HepG2 (cell line): ENCODE data around the gene DGCR6. TPM values are rescaled to one million over a fixed set of nuclear protein-coding genes. Genes with fewer than 3 reads are reported as not detected.
"Not testable (repeated sequence)": the region's sequence is repeated elsewhere in the genome, so short reads cannot be mapped to it uniquely, and the experiment has no call there.

Experiments used
- ATAC-seq: fragments of 200-7000 bp; cut with Tn5 transposase; 3 replicates; pipeline ENCODE4 v1.9.1; 2020; ENCODE audit warnings: mild to moderate bottlenecking, moderate library complexity
- BruUV-seq: library from RNA; stranded (reverse); fragments of 400-500 nt; replicated peaks from 2 replicates; lab custom pipeline; 2021; lab: Mats Ljungman, UMichigan
- CTCF ChIA-PET: fragments of 300-600 bp; formaldehyde crosslinking; extraction: SDS; loops from one replicate; lab custom pipeline; 2021; ENCODE audit warnings: low total read pairs, inconsistent platforms, low intra/inter-chr PET ratio; lab: Yijun Ruan, JAX
- POLR2A ChIA-PET: fragments of 350-600 bp; sonication (Branson Sonifier 250); formaldehyde crosslinking; loops from one replicate; lab custom pipeline; 2020; ENCODE audit warnings: antibody characterized with exemption, inconsistent platforms; lab: Yijun Ruan, JAX
- DNase-seq: peaks from one replicate; pipeline ENCODE4 v3.0.0-alpha.2; 2015; ENCODE audit warnings: low spot score
- FAIRE-seq: peaks from 3 replicates; lab custom pipeline; 2011; peaks lifted over from hg19 to GRCh38; lab: Jason Lieb, UNC
- H2AFZ ChIP-seq: one replicate; pipeline ENCODE4 v1.6.1; 2011; ENCODE audit warnings: low read length, inconsistent platforms
- H3K27ac ChIP-seq: fragments of 300-600 bp; 3 replicates; pipeline ENCODE4 v1.8.0; 2011; ENCODE audit warnings: mixed run types, mild to moderate bottlenecking, mixed read lengths, low read length, inconsistent platforms; ENCODE audit not compliant: insufficient read depth; ENCODE audit errors: extremely low read length
- H3K27me3 ChIP-seq, 2 experiments: fragments of 200-600 bp in 1 of 2; 2 replicates in 1 of 2; 3 replicates in 1 of 2; pipeline versions ENCODE4 v1.6.0 to v1.8.0; 2011; ENCODE audit warnings: low read length in 2 of 2, mild to moderate bottlenecking in 2 of 2, moderate library complexity in 2 of 2, inconsistent platforms in 1 of 2; ENCODE audit not compliant: insufficient read depth in 2 of 2, control insufficient read depth in 1 of 2
- H3K36me3 ChIP-seq, 2 experiments: fragments of 200-600 bp in 1 of 2; replicated peaks in 1 of 2; 2 replicates in 1 of 2; 3 replicates in 1 of 2; pipeline versions ENCODE4 v1.5.1 to v1.8.0; 2011; ENCODE audit warnings: low read length in 2 of 2, inconsistent platforms in 1 of 2; ENCODE audit not compliant: insufficient read depth in 2 of 2, control insufficient read depth in 1 of 2
- H3K4me1 ChIP-seq: 2 replicates; pipeline ENCODE4 v1.5.1; 2012; ENCODE audit warnings: low read length, inconsistent platforms; ENCODE audit not compliant: insufficient read depth
- H3K4me2 ChIP-seq: 2 replicates; pipeline ENCODE4 v1.6.0; 2011; ENCODE audit warnings: low read depth, low read length, inconsistent platforms
- H3K4me3 ChIP-seq, 3 experiments: fragments of 200-600 bp in 1 of 3; sonication (generic), shearing (Covaris generic) in 1 of 3; replicated peaks in 1 of 3; 2 replicates each; pipeline ENCODE4 v1.5.1; 2011 to 2016; ENCODE audit warnings: low read length in 3 of 3, inconsistent platforms in 2 of 3, low read depth in 2 of 3, mild to moderate bottlenecking in 2 of 3, control low read depth in 1 of 3, mixed read lengths in 1 of 3; ENCODE audit not compliant: insufficient read depth in 1 of 3
- H3K79me2 ChIP-seq: one replicate; pipeline ENCODE4 v1.6.1; 2011; ENCODE audit warnings: low read length, inconsistent platforms; ENCODE audit not compliant: insufficient read depth
- H3K9ac ChIP-seq: 2 replicates; pipeline ENCODE4 v1.6.0; 2011; ENCODE audit warnings: mild to moderate bottlenecking, low read depth, low read length, inconsistent platforms; ENCODE audit not compliant: insufficient read depth
- H3K9me3 ChIP-seq: 2 replicates; pipeline ENCODE4 v1.5.1; 2012; ENCODE audit warnings: mild to moderate bottlenecking, low read length
- H4K20me1 ChIP-seq: 2 replicates; pipeline ENCODE4 v1.6.0; 2011; ENCODE audit warnings: inconsistent platforms, mild to moderate bottlenecking, low read length, moderate library complexity; ENCODE audit not compliant: insufficient read depth
- KDM2A ChIP-seq: sonication (generic); formaldehyde crosslinking; IDR thresholded peaks from 2 replicates; pipeline ENCODE4 v1.4.0; 2020; ENCODE audit warnings: low read depth, missing genetic modification reagents, borderline replicate concordance
- RAD21 ChIP-seq: fragments of 450-650 bp; formaldehyde crosslinking; IDR thresholded peaks from 2 replicates; pipeline ENCODE4 v1.5.0; 2020; ENCODE audit warnings: mild to moderate bottlenecking
- STAG1 ChIP-seq: sonication (generic); formaldehyde crosslinking; IDR thresholded peaks from 2 replicates; pipeline ENCODE4 v1.4.0; 2020; ENCODE audit warnings: missing genetic modification reagents
- ZNF768 ChIP-seq: sonication (generic); formaldehyde crosslinking; IDR thresholded peaks from 2 replicates; pipeline ENCODE4 v1.4.0; 2020; ENCODE audit warnings: missing genetic modification reagents
- WGBS: methylation state at CpG from one replicate; pipeline ENCODE4 v1.1.6; 2017; ENCODE audit warnings: low lambda C conversion rate; 5-methylcytosine and 5-hydroxymethylcytosine counted together
- in situ Hi-C: cut with HindIII; loops from 2 replicates; pipeline ENCODE4 v1.10.0; 2017; ENCODE audit warnings: low pct_unique_long_range_greater_than_20kb; ENCODE audit not compliant: extremely low pct_ligation_motif_present
- intact Hi-C: fragments of 100-400 bp; cut with micrococcal nuclease; formaldehyde crosslinking; loops from one replicate; pipeline ENCODE4 v1.10.0; 2022; ENCODE audit not compliant: unreplicated experiment
- polyA plus RNA-seq, 8 experiments: library from polyadenylated mRNA; depleted of rRNA in 3 of 8; stranded (reverse) in 7 of 8; unstranded in 1 of 8; fragments of >200 nt; fragmentation: Illumina TruSeq in 4 of 8; extraction: Trizol in 4 of 8; gene quantifications; 2 replicates each; pipeline versions ENCODE4 v1.2.1 to v1.2.3, GENCODE V29; 2011 to 2016; ENCODE audit warnings: low read depth in 4 of 8, missing spikeins in 1 of 8, mixed read lengths in 1 of 8; ENCODE audit not compliant: insufficient read depth in 1 of 8
- total RNA-seq, 5 experiments: library from RNA; depleted of rRNA; stranded (reverse); fragments of >200 nt; fragmentation: Illumina TruSeq; extraction: Trizol; gene quantifications; 2 replicates each; pipeline ENCODE4 v1.2.3, GENCODE V29; 2016; ENCODE audit warnings: low read depth in 1 of 5
- TF ChIP-seq, protein P1 (sequence below): sonication (generic); formaldehyde crosslinking; IDR thresholded peaks from 2 replicates; pipeline ENCODE4 v1.5.1; 2020; ENCODE audit warnings: mild to moderate bottlenecking, missing genetic modification reagents, moderate library complexity
- TF ChIP-seq, protein P2 (sequence below): sonication (generic); formaldehyde crosslinking; IDR thresholded peaks from 2 replicates; pipeline ENCODE4 v1.5.0; 2020; ENCODE audit warnings: mild to moderate bottlenecking, missing genetic modification reagents, moderate library complexity

DGCR6 gene
- total and polyA plus RNA-seq, 2 of the 13 experiments (the other 11 are each of a cell fraction or from before 2014, with no cell fraction given) = 0.07 TPM; not detected in 1

DNA sequence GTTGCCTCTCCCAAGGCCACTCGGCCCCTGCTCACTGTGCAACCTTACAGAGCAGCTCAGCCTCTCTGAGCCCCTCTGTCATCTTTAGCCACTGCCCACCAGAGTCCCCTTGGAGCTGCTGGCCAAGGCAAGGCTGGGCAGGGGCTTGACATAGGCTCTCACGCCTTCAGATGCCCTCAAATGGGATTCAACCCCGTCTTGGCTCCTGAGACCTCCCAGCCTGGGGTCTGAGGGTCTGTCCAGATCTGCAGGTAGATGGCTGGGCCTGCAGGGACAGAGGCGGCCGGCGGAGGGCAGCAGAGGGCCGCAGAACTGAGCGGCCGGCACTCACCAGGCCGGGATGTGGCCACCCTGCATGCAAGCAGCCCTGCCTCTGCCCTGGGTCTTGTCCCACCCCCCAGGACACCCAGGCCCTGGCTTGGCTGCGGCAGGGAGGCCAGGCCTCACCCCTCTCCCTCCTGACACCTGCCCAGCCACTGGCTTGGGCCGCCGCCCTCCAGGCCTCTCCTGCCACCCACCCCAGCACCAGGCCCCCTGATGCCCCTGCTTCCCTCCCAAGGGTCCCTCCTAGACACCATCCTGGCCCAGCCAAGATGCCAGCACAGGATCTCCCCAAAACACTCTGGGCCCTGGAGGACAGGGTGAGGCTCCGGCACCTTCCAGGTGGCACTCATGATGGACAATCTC is 48.3 kb downstream of the DGCR6 start:
- CTCF ChIA-PET = interaction anchor here (1.3 kb wide), 1 partner anchor 33 kb away, joined by 8 read pairs; no protein-coding TSS in a partner anchor
- H3K9ac ChIP-seq, H3K36me3 ChIP-seq, H3K4me2 ChIP-seq, POLR2A ChIA-PET, H3K27me3 ChIP-seq, H3K4me3 ChIP-seq, H3K79me2 ChIP-seq, H3K27ac ChIP-seq, BruUV-seq, FAIRE-seq, H4K20me1 ChIP-seq, H3K4me1 ChIP-seq, H2AFZ ChIP-seq, H3K9me3 ChIP-seq: not testable (repeated sequence)
- intact Hi-C loops = loop anchor here (1.0 kb wide), 1 partner anchor 33 kb away; no protein-coding TSS in a partner anchor
- peak; percentile 18 for DNase-seq
- TF ChIP-seq KDM2A (CRISPR knock-in tag) (peak; percentile 26; the same call in 1 of the 2 replicates), STAG1 (CRISPR knock-in tag) (peak; percentile 90), ZNF768 (CRISPR knock-in tag) (peak; percentile 92), RAD21 (CRISPR knock-in tag) (peak; percentile 91)
- TF ChIP-seq, protein P1, sequence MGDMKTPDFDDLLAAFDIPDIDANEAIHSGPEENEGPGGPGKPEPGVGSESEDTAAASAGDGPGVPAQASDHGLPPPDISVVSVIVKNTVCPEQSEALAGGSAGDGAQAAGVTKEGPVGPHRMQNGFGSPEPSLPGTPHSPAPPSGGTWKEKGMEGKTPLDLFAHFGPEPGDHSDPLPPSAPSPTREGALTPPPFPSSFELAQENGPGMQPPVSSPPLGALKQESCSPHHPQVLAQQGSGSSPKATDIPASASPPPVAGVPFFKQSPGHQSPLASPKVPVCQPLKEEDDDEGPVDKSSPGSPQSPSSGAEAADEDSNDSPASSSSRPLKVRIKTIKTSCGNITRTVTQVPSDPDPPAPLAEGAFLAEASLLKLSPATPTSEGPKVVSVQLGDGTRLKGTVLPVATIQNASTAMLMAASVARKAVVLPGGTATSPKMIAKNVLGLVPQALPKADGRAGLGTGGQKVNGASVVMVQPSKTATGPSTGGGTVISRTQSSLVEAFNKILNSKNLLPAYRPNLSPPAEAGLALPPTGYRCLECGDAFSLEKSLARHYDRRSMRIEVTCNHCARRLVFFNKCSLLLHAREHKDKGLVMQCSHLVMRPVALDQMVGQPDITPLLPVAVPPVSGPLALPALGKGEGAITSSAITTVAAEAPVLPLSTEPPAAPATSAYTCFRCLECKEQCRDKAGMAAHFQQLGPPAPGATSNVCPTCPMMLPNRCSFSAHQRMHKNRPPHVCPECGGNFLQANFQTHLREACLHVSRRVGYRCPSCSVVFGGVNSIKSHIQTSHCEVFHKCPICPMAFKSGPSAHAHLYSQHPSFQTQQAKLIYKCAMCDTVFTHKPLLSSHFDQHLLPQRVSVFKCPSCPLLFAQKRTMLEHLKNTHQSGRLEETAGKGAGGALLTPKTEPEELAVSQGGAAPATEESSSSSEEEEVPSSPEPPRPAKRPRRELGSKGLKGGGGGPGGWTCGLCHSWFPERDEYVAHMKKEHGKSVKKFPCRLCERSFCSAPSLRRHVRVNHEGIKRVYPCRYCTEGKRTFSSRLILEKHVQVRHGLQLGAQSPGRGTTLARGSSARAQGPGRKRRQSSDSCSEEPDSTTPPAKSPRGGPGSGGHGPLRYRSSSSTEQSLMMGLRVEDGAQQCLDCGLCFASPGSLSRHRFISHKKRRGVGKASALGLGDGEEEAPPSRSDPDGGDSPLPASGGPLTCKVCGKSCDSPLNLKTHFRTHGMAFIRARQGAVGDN (CRISPR knock-in tag) = peak; percentile 34; the same call in 1 of the 2 replicates
- TF ChIP-seq, protein P2, sequence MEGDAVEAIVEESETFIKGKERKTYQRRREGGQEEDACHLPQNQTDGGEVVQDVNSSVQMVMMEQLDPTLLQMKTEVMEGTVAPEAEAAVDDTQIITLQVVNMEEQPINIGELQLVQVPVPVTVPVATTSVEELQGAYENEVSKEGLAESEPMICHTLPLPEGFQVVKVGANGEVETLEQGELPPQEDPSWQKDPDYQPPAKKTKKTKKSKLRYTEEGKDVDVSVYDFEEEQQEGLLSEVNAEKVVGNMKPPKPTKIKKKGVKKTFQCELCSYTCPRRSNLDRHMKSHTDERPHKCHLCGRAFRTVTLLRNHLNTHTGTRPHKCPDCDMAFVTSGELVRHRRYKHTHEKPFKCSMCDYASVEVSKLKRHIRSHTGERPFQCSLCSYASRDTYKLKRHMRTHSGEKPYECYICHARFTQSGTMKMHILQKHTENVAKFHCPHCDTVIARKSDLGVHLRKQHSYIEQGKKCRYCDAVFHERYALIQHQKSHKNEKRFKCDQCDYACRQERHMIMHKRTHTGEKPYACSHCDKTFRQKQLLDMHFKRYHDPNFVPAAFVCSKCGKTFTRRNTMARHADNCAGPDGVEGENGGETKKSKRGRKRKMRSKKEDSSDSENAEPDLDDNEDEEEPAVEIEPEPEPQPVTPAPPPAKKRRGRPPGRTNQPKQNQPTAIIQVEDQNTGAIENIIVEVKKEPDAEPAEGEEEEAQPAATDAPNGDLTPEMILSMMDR (CRISPR knock-in tag) = peak; percentile 96
- 0% methylated on average over 2 of the region's 14 CpGs for WGBS
- peak; percentile 83 for ATAC-seq
- in situ Hi-C loops = loop anchor here (25.0 kb wide), 2 partner anchors 1208 to 1333 kb away; partner anchors contain the start of gene CCDC188
